ENCODE results near the gene SLC35C1.

DNA sequence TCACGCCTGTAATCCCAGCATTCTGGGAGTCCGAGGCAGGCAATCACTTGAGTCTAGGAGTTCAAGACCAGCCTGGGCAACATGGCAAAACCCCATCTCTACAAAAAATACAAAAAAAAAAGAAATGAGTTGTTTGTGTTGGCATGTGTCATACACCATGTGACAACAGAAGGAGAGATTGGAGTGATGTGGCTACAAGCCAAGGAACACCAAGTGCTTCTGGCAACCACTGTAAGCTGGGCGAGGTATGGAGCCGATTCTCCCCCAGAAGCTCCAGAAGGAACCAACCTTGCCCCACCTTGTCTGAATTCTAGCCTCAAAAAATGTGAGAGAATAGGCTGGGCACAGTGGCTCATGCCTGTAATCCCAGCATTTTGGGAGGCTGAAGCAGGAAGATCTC, 39.1 kb upstream of the SLC35C1 start:
- TF ChIP-seq FOXM1 (IDR thresholded peaks at IDR 0.05; ENCODE audit: borderline replicate concordance) (no peak), L3MBTL2 (conservative IDR thresholded peaks at IDR 0.05) (no peak)

All from HEK293T (cell line).